Breast epithelium (tissue), 3 donors: ENCODE results near the gene DOCK3.

Experiments used
- POLR2A ChIP-seq: fragments of 450-650 bp; IDR thresholded peaks from one replicate; pipeline ENCODE4 v1.6.1; 2016; ENCODE audit warnings: antibody characterized with exemption, mild to moderate bottlenecking, moderate library complexity
- TF ChIP-seq, protein P1 (sequence below), 3 donors: fragments of 450-650 bp; IDR thresholded peaks; one replicate each; pipeline ENCODE4 v1.5.1; 2016 to 2017; ENCODE audit warnings: antibody characterized with exemption in 3 of 3, mild to moderate bottlenecking in 3 of 3, moderate library complexity in 3 of 3

DNA sequence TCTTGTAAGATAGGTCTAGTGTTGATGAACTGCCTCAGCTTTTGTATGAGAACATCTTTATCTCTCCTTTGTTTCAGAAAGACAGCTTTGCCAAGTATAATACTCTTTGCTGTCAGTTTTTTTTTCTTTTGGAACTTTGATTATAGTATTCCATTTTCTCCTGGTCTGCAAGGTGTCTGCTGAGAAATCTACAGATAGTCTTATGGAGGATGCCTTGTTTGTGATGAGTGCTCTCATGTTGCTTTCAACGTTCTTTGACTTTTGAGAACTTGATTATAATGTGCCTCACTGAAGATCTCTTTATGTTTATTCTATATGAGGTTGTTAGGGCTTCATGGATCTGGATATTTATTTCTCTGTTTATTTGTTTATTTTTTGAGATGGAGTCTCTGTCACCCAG, 60.3 kb downstream of the DOCK3 start:
- TF ChIP-seq, protein P1, sequence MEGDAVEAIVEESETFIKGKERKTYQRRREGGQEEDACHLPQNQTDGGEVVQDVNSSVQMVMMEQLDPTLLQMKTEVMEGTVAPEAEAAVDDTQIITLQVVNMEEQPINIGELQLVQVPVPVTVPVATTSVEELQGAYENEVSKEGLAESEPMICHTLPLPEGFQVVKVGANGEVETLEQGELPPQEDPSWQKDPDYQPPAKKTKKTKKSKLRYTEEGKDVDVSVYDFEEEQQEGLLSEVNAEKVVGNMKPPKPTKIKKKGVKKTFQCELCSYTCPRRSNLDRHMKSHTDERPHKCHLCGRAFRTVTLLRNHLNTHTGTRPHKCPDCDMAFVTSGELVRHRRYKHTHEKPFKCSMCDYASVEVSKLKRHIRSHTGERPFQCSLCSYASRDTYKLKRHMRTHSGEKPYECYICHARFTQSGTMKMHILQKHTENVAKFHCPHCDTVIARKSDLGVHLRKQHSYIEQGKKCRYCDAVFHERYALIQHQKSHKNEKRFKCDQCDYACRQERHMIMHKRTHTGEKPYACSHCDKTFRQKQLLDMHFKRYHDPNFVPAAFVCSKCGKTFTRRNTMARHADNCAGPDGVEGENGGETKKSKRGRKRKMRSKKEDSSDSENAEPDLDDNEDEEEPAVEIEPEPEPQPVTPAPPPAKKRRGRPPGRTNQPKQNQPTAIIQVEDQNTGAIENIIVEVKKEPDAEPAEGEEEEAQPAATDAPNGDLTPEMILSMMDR (IDR thresholded peaks at IDR 0.05), result no peak
- TF ChIP-seq POLR2A, result no peak
